ENCODE results near the gene FES.

FES gene

GRCh38 chr15:90931828-90932659 lies 47.7 kb downstream of the FES start, which contains the start of gene HDDC3:
HDDC3 (minus strand) TSS chr15:90932549; CDS start chr15:90932540, 9 bp downstream.
- peak; percentile 97 for TF ChIP-seq CTCF (IDR thresholded peaks at IDR 0.05; ENCODE audit: insufficient read depth, low read depth, low read length, missing control alignments)
- DNase-seq (ENCODE audit: low read depth): peak; percentile 95
- H3K4me3 ChIP-seq (ENCODE audit: low read depth, low read length): peak within 1 kb of the TSS; percentile 85

GRCh38 chr15:90932660-90932991 lies 48.3 kb downstream of the FES start:
- no peak overlapping the region; the same call in 1 of the 2 replicates for H3K4me3 ChIP-seq (ENCODE audit: low read depth, low read length)
- no peak for TF ChIP-seq CTCF (IDR thresholded peaks at IDR 0.05; ENCODE audit: insufficient read depth, low read depth, low read length, missing control alignments)
- DNase-seq (ENCODE audit: low read depth): no peak

- DNase-seq (ENCODE audit: low read depth): no peak
- TF ChIP-seq CTCF (IDR thresholded peaks at IDR 0.05; ENCODE audit: insufficient read depth, low read depth, low read length, missing control alignments): no peak
- no peak overlapping the region for H3K4me3 ChIP-seq (ENCODE audit: low read depth, low read length)
These were observed 49.0 kb downstream of the FES start for GRCh38 chr15:90933301-90933700.

GRCh38 chr15:90934256-90934948 lies 50.1 kb downstream of the FES start:
- peak overlapping the region; percentile 69 for H3K4me3 ChIP-seq (ENCODE audit: low read depth, low read length)
- peak; percentile 94 for DNase-seq (ENCODE audit: low read depth)
- peak; percentile 98 for TF ChIP-seq CTCF (IDR thresholded peaks at IDR 0.05; ENCODE audit: insufficient read depth, low read depth, low read length, missing control alignments)

- H3K4me3 ChIP-seq (ENCODE audit: low read depth, low read length): peak within 1 kb of the TSS; percentile 69
- peak; percentile 94 for DNase-seq (ENCODE audit: low read depth)
- TF ChIP-seq CTCF (IDR thresholded peaks at IDR 0.05; ENCODE audit: insufficient read depth, low read depth, low read length, missing control alignments): no peak
These were observed 50.8 kb downstream of the FES start, which contains the start of gene UNC45A for GRCh38 chr15:90934949-90935751. UNC45A (plus strand) TSS chr15:90935285; CDS start chr15:90935325, 40 bp downstream.

- no peak overlapping the region for H3K4me3 ChIP-seq (ENCODE audit: low read depth, low read length)
- no peak for DNase-seq (ENCODE audit: low read depth)
- no peak for TF ChIP-seq CTCF (IDR thresholded peaks at IDR 0.05; ENCODE audit: insufficient read depth, low read depth, low read length, missing control alignments)
These were observed 52.5 kb downstream of the FES start for GRCh38 chr15:90936823-90937222.

Measured in GM12865 (cell line).